Natural killer cell (primary cell): Measurements from ENCODE around the gene CCDC12. TPM values are rescaled to one million over a fixed set of nuclear protein-coding genes. Genes with fewer than 3 reads are reported as not detected.

Experiments
- ATAC-seq, 3 donors: fragments of 150-1000 bp in 2 of 3; fragments of 200-7000 bp in 1 of 3; cut with Tn5 transposase; 1 replicate in 1 of 3; 2 replicates in 2 of 3; pipeline ENCODE4 v1.10.0; 2021; ENCODE audit warnings: mild to moderate bottlenecking in 2 of 3, moderate library complexity in 2 of 3
- DNase-seq, 2 donors: peaks; one replicate each; pipeline versions ENCODE4 v3.0.0 to v3.0.0-alpha.2; 2013 to 2021; ENCODE audit warnings: mixed read lengths in 1 of 2
- H3K27ac ChIP-seq: one replicate; pipeline ENCODE4 v1.5.1; 2013; ENCODE audit warnings: mild to moderate bottlenecking, low read length
- H3K27me3 ChIP-seq: one replicate; pipeline ENCODE4 v1.6.1; 2013; ENCODE audit warnings: low read length; ENCODE audit not compliant: control insufficient read depth, insufficient read depth
- H3K36me3 ChIP-seq: one replicate; pipeline ENCODE4 v1.6.1; 2013; ENCODE audit warnings: low read length; ENCODE audit not compliant: control insufficient read depth, insufficient read depth
- H3K4me1 ChIP-seq: one replicate; pipeline ENCODE4 v1.6.1; 2013; ENCODE audit warnings: low read length; ENCODE audit not compliant: control insufficient read depth, insufficient read depth
- H3K4me3 ChIP-seq: one replicate; pipeline ENCODE4 v1.5.1; 2013; ENCODE audit warnings: low read length
- H3K9me3 ChIP-seq: one replicate; pipeline ENCODE4 v1.6.1; 2013; ENCODE audit warnings: low read length; ENCODE audit not compliant: control insufficient read depth, insufficient read depth
- H3K27ac Mint-ChIP-seq, 2 donors: one replicate each; pipeline ENCODE4 v1.8.0; 2022; ENCODE audit warnings: mild to moderate bottlenecking in 2 of 2, mixed read lengths in 2 of 2, moderate library complexity in 1 of 2
- H3K27me3 Mint-ChIP-seq, 2 donors: one replicate each; pipeline ENCODE4 v1.8.0; 2022; ENCODE audit warnings: low read depth in 2 of 2, mixed read lengths in 2 of 2
- H3K36me3 Mint-ChIP-seq: one replicate; pipeline ENCODE4 v1.8.0; 2022; ENCODE audit warnings: mixed read lengths
- H3K4me1 Mint-ChIP-seq, 2 donors: one replicate each; pipeline ENCODE4 v1.8.0; 2022; ENCODE audit warnings: mixed read lengths in 2 of 2
- H3K4me3 Mint-ChIP-seq: one replicate; pipeline ENCODE4 v1.8.0; 2022; ENCODE audit warnings: mild to moderate bottlenecking, moderate library complexity, mixed read lengths
- H3K9me3 Mint-ChIP-seq, 2 donors: one replicate each; pipeline ENCODE4 v1.8.0; 2022; ENCODE audit warnings: mixed read lengths in 2 of 2
- CTCF ChIP-seq: fragments of 200-600 bp; IDR thresholded peaks from one replicate; pipeline ENCODE4 v1.8.0; 2022; ENCODE audit warnings: antibody characterized with exemption
- WGBS: methylation state at CpG from one replicate; pipeline ENCODE4 v1.1.7; 2013; ENCODE audit warnings: missing lambda C conversion rate; ENCODE audit not compliant: insufficient coverage; 5-methylcytosine and 5-hydroxymethylcytosine counted together
- intact Hi-C: fragments of 100-400 bp; cut with micrococcal nuclease; formaldehyde crosslinking; loops from one replicate; pipeline ENCODE4 v1.14.2; 2022
- total RNA-seq, 4 donors: library from RNA; stranded (reverse); fragments of 120-200 nt in 1 of 4; gene quantifications; one replicate each; pipeline versions ENCODE4 v1.2.3 to v1.2.4, GENCODE V29; 2013 to 2022

CCDC12 gene
- total RNA-seq, 3 donors from 2014 or later (not counting 1 experiment from before 2014, with no cell fraction given) = 104 to 114 (median 111) TPM

- peaks cover 5% of the 10 kb centered on the region for H3K36me3 ChIP-seq
- peaks cover 89 to 92% of the 10 kb centered on the region in 2 donors for H3K4me1 Mint-ChIP-seq
- no peak for TF ChIP-seq CTCF
- H3K4me3 Mint-ChIP-seq = peak overlapping the region; percentile 92
- DNase-seq = peak; percentile 72 to 83
- H3K27ac Mint-ChIP-seq = peak overlapping the region; percentile 96 to 99
- no peaks in the 10 kb centered on the region for H3K36me3 Mint-ChIP-seq
- no peaks in the 10 kb centered on the region for H3K27me3 ChIP-seq
- intact Hi-C loops = loop anchor here (1.0 to 5.0 kb wide), 2 partner anchors 29 to 90 kb away; partner anchors contain the start of gene CCDC12
- H3K9me3 ChIP-seq = no peaks in the 10 kb centered on the region
- peak; percentile 52 to 74 (median 66) for ATAC-seq
- H3K9me3 Mint-ChIP-seq = no peaks in the 10 kb centered on the region
- 15% methylated on average over 7 of the region's 7 CpGs for WGBS
- no peak overlapping the region for H3K4me3 ChIP-seq
- H3K27ac ChIP-seq = peak overlapping the region; percentile 98
- no peaks in the 10 kb centered on the region for H3K27me3 Mint-ChIP-seq
- H3K4me1 ChIP-seq = peaks cover 98% of the 10 kb centered on the region
Measured at GRCh38 chr3:46946856-46947545, 29.5 kb downstream of the CCDC12 start.

- intact Hi-C loops = loop anchor here (5.0 kb wide), 1 partner anchor 91 kb away; no protein-coding TSS in a partner anchor
- TF ChIP-seq CTCF = no peak
- H3K27ac Mint-ChIP-seq = peak overlapping the region; percentile 96 to 99
- H3K36me3 Mint-ChIP-seq = no peaks in the 10 kb centered on the region
- H3K36me3 ChIP-seq = peaks cover 5% of the 10 kb centered on the region
- no peaks in the 10 kb centered on the region for H3K9me3 Mint-ChIP-seq
- H3K9me3 ChIP-seq = no peaks in the 10 kb centered on the region
- H3K4me1 Mint-ChIP-seq = peaks cover 87 to 90% of the 10 kb centered on the region in 2 donors
- ATAC-seq = no peak
- H3K27ac ChIP-seq = peak overlapping the region; percentile 98
- no peaks in the 10 kb centered on the region for H3K27me3 ChIP-seq
- peaks cover 98% of the 10 kb centered on the region for H3K4me1 ChIP-seq
- WGBS = 70% methylated on average over 5 of the region's 6 CpGs
- no peaks in the 10 kb centered on the region for H3K27me3 Mint-ChIP-seq
- no peak overlapping the region for H3K4me3 ChIP-seq
- DNase-seq = no peak
- peak overlapping the region; percentile 92 for H3K4me3 Mint-ChIP-seq
Measured at GRCh38 chr3:46946416-46946815, 30.1 kb downstream of the CCDC12 start.

- Mint-ChIP-seq H3K27me3 (no peaks in the 10 kb centered on the region), H3K27ac (peak overlapping the region; percentile 96 to 99), H3K9me3 (no peaks in the 10 kb centered on the region), H3K4me1 (peaks cover 87 to 88% of the 10 kb centered on the region in 2 donors), H3K4me3 (peak overlapping the region; percentile 92), H3K36me3 (no peaks in the 10 kb centered on the region)
- Histone ChIP-seq H3K4me3 (no peak overlapping the region), H3K27me3 (no peaks in the 10 kb centered on the region), H3K4me1 (peaks cover 95% of the 10 kb centered on the region), H3K27ac (peak overlapping the region; percentile 98), H3K36me3 (peaks cover 18% of the 10 kb centered on the region), H3K9me3 (no peaks in the 10 kb centered on the region)
- DNase-seq (no peak), ATAC-seq (no peak)
- intact Hi-C loops = no loop called here
- no peak for TF ChIP-seq CTCF
- 97% methylated on average over 8 of the region's 8 CpGs for WGBS
Measured at GRCh38 chr3:46944191-46944590, 32.4 kb downstream of the CCDC12 start.
